Measurements from ENCODE around the gene PDZD7. TPM values are rescaled to one million over a fixed set of nuclear protein-coding genes. Genes with fewer than 3 reads are reported as not detected.
A peak's percentile ranks its signal among the peaks of the same experiment; 100 is the strongest.

Gene PDZD7
- total and polyA plus RNA-seq, 9 of the 15 experiments (the other 6 are each of a cell fraction or from before 2014, with no cell fraction given): 0.04 to 0.24 (median 0.08) TPM; not detected in 3

DNA sequence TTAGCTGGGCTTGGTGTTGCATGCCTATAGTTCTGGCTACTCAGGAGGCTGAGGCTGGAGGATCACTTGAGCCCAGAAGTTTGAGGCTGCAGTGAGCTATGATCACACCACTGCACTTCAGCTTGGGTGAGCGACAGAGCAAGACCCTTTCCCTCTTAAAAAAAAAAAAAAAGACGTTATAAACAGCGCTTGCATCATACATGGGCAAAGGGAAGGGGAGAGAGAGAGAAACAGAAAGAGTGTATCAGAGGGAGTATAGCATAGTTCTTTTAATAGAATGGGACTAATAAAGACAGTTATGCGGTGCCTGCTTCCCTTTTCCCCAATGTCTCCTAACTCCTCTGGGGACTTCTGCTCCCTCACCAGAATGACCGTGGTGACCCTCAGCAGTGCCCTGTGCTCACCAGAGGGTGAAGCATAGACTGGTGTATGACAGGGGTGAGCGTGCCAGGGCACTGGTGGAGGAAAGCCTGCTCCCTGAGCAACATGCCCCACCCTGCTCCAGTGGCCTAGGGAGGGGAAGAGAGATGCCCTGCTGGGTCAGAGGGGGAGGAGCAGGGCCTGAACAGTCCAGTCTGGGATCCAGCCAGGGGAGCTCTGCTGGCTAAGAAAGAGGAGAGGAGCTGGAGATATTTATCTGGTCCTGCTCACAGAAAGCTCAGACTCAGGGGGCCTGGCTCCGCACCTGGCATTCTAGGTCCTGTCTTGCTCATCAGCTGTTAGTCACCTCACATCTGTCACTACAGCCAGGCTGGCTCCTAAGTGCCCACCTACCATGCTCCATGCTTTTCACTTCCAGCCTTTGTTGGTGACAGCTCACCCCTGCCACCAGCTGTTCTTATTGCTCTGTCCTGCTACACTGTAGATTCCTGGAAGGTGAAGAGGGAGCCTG lies 2.2 kb downstream of the PDZD7 start:
- Histone ChIP-seq H3K4me1 (replicated peaks in 1 of 2; ENCODE audit: control insufficient read depth in 2 of 2, insufficient read depth in 2 of 2, low read length in 2 of 2) (peaks cover 6 to 36% of the 10 kb centered on the region in 2 experiments), H3K9me1 (ENCODE audit: control insufficient read depth, insufficient read depth, low read length) (no peaks in the 10 kb centered on the region), H3K27me3 (ENCODE audit: control insufficient read depth in 2 of 2, insufficient read depth in 2 of 2, low read length in 2 of 2) (peaks cover 2 to 4% of the 10 kb centered on the region in 2 experiments; a peak in 4 of 5 replicates), H3K27ac (ENCODE audit: extremely low read depth, low read depth, low read length) (no peak overlapping the region), H3K4me2 (ENCODE audit: insufficient read depth, low read length) (no peak overlapping the region), H3K79me2 (ENCODE audit: control insufficient read depth, insufficient read depth, low read length) (no peaks in the 10 kb centered on the region), H3K9me3 (replicated peaks; ENCODE audit: control insufficient read depth, insufficient read depth, low read depth, low read length) (no peaks in the 10 kb centered on the region), H2AFZ (ENCODE audit: low read depth, low read length) (no peak overlapping the region), H3K9ac (ENCODE audit: insufficient read depth in 1 of 2, low read depth in 2 of 2, low read length in 2 of 2) (no peak overlapping the region), H3K4me3 (no peak overlapping the region), H4K20me1 (replicated peaks; ENCODE audit: control insufficient read depth, insufficient read depth, low read length) (no peaks in the 10 kb centered on the region), H3K36me3 (ENCODE audit: control insufficient read depth, insufficient read depth, low read length) (no peaks in the 10 kb centered on the region)
- DNase-seq (ENCODE audit: extremely low read depth in 1 of 4, low spot score in 3 of 4) (no peak), FAIRE-seq (no peak), ATAC-seq (0 out of 3 replicates have a peak, but pooled peaks have one; percentile 16)
- intact Hi-C loops (cut with micrococcal nuclease): no loop called here
- TF ChIP-seq EP300 (IDR thresholded peaks at IDR 0.05; ENCODE audit: low read length) (no peak), RFX5 (IDR thresholded peaks at IDR 0.05; ENCODE audit: low read depth, low read length) (no peak), MBD2 (IDR thresholded peaks at IDR 0.05; ENCODE audit: borderline replicate concordance, low read depth) (no peak), POLR2AphosphoS5 (IDR thresholded peaks at IDR 0.05; ENCODE audit: control insufficient read depth, insufficient read depth, low read depth, low read length) (no peak), SRSF3 (IDR thresholded peaks at IDR 0.05; ENCODE audit: insufficient read depth, low read length) (no peak), ARID1B (IDR thresholded peaks at IDR 0.05) (no peak), SRSF7 (optimal IDR thresholded peaks at IDR 0.05; ENCODE audit: low read depth, low read length) (no peak), SAFB (IDR thresholded peaks at IDR 0.05; ENCODE audit: borderline replicate concordance, low read depth, low read length) (no peak), ZNF766 (CRISPR knock-in tag; conservative IDR thresholded peaks at IDR 0.05) (no peak), ZBTB7A (IDR thresholded peaks at IDR 0.05; ENCODE audit: borderline replicate concordance, control insufficient read depth, low read depth, low read length) (no peak), ZNF561 (CRISPR knock-in tag; conservative IDR thresholded peaks at IDR 0.05) (no peak), ZNF764 (CRISPR knock-in tag; IDR thresholded peaks at IDR 0.05; ENCODE audit: low read depth) (no peak), ZNF583 (CRISPR knock-in tag; IDR thresholded peaks at IDR 0.05) (no peak), RBM25 (IDR thresholded peaks at IDR 0.05; ENCODE audit: low read depth, low read length, severe bottlenecking) (no peak), U2AF1 (optimal IDR thresholded peaks at IDR 0.05; ENCODE audit: low read depth, low read length) (no peak)
- TF ChIP-seq, protein P1, sequence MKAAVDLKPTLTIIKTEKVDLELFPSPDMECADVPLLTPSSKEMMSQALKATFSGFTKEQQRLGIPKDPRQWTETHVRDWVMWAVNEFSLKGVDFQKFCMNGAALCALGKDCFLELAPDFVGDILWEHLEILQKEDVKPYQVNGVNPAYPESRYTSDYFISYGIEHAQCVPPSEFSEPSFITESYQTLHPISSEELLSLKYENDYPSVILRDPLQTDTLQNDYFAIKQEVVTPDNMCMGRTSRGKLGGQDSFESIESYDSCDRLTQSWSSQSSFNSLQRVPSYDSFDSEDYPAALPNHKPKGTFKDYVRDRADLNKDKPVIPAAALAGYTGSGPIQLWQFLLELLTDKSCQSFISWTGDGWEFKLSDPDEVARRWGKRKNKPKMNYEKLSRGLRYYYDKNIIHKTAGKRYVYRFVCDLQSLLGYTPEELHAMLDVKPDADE (conservative IDR thresholded peaks at IDR 0.05; ENCODE audit: control insufficient read depth, low read depth, low read length): no peak
- ChIA-PET CTCF (ENCODE audit: low intra/inter-chr PET ratio) (no interaction called here), POLR2A (interaction anchor here (0.6 to 1.2 kb wide), 2 partner anchors 18 to 22 kb away, joined by 3 to 4 read pairs; no protein-coding TSS in a partner anchor)
- in situ Hi-C loops (cut with MboI): no loop called here
- no TSS peak for BruUV-seq (replicated peaks)
- 17% methylated on average over 4 of the region's 7 CpGs for WGBS (ENCODE audit: insufficient coverage, low coverage, missing lambda C conversion rate)
